Activated CD4-positive, alpha-beta T cell treated with anti-CD3 and anti-CD28 coated beads for 36 hours (primary cell): ENCODE data around the gene NPAS3. TPM values are rescaled to one million over a fixed set of nuclear protein-coding genes. Genes with fewer than 3 reads are reported as not detected.

ENCODE experiments used
- ATAC-seq: fragments of 200-7000 bp; cut with Tn5 transposase; one replicate; pipeline ENCODE4 v1.10.0; 2021; ENCODE audit warnings: mild to moderate bottlenecking, moderate library complexity
- CTCF ChIA-PET: fragments of 350-600 bp; sonication (Branson Sonifier 250); formaldehyde crosslinking; loops from one replicate; lab custom pipeline; 2021; ENCODE audit warnings: antibody characterized with exemption; lab: Charles Lee
- POLR2A ChIA-PET: fragments of 350-600 bp; sonication (Branson Sonifier 250); formaldehyde crosslinking; loops from one replicate; lab custom pipeline; 2021; ENCODE audit warnings: antibody characterized with exemption, inconsistent platforms; lab: Charles Lee
- DNase-seq: peaks from one replicate; pipeline ENCODE4 v3.0.0-alpha.2; 2020
- H3K27ac Mint-ChIP-seq: one replicate; pipeline ENCODE4 v1.8.0; 2021; ENCODE audit warnings: mixed read lengths
- H3K27me3 Mint-ChIP-seq: one replicate; pipeline ENCODE4 v1.8.0; 2021; ENCODE audit warnings: mixed read lengths
- H3K36me3 Mint-ChIP-seq: one replicate; pipeline ENCODE4 v1.8.0; 2021; ENCODE audit warnings: low read depth, mixed read lengths
- H3K4me1 Mint-ChIP-seq: one replicate; pipeline ENCODE4 v1.8.0; 2021; ENCODE audit warnings: mixed read lengths
- H3K4me3 Mint-ChIP-seq: one replicate; pipeline ENCODE4 v1.8.0; 2021; ENCODE audit warnings: mild to moderate bottlenecking, moderate library complexity, mixed read lengths
- H3K9me3 Mint-ChIP-seq: one replicate; pipeline ENCODE4 v1.8.0; 2021; ENCODE audit warnings: low read depth, mixed read lengths
- intact Hi-C, 2 experiments: fragments of 100-400 bp; cut with DNase I in 1 of 2; cut with micrococcal nuclease in 1 of 2; formaldehyde crosslinking; loops; one replicate each; pipeline versions ENCODE4 v1.14.2 to v1.15.1; 2022 to 2024; cut with DNase I, micrococcal nuclease
- total RNA-seq, 2 experiments: library from RNA; stranded (reverse); gene quantifications; one replicate each; pipeline ENCODE4 v1.2.3, GENCODE V29; 2021

Gene NPAS3
- total RNA-seq, 2 experiments from 2014 or later, result not detected

DNA sequence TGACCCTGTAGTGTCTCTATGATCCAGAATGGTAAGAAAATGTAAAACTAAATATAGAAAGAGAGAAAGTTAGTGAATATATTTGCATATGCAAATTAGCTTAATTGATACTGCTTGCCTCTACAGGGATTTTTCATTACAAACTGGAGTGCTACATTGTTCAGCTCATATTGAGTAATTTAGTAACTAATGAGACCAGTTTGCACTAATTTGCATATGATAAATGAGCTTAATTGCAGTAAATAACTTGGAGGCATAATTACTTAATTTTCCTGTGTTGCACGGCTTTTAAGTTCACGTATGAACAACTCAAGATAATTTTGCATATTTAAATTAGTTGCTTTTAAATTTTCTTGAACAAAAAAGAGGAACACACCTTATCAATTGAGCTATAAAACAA is 436.5 kb downstream of the NPAS3 start:
- Mint-ChIP-seq H3K4me1 (no peaks in the 10 kb centered on the region), H3K27ac (no peak overlapping the region), H3K36me3 (no peaks in the 10 kb centered on the region), H3K9me3 (no peaks in the 10 kb centered on the region), H3K4me3 (no peak overlapping the region), H3K27me3 (no peaks in the 10 kb centered on the region)
- intact Hi-C loops, result no loop called here
- CTCF ChIA-PET, result no interaction called here
- POLR2A ChIA-PET, result no interaction called here
- no peak for ATAC-seq
- no peak for DNase-seq

DNA sequence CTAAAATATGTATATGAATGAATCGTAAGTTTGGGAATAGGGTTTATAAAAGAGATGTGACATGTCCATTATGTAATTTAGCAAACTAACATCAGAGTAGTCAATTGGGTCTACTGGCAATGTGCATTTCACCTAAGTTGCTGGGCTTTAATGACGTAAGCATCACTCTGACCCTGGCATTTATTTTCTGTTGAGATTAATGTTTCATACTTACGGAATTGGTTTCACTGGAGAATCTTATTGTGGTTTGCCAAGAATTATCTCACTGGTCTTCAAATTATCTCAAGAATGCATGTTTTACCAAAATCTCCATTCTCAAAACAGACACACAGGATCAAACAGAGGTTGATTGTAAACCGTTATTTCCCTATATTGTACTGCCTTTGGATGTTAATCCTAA is 437.1 kb downstream of the NPAS3 start:
- Mint-ChIP-seq H3K9me3 (no peaks in the 10 kb centered on the region), H3K36me3 (no peaks in the 10 kb centered on the region), H3K4me1 (no peaks in the 10 kb centered on the region), H3K27me3 (no peaks in the 10 kb centered on the region), H3K27ac (no peak overlapping the region), H3K4me3 (no peak overlapping the region)
- ChIA-PET POLR2A (no interaction called here), CTCF (no interaction called here)
- intact Hi-C loops, result no loop called here
- DNase-seq (no peak), ATAC-seq (no peak)

DNA sequence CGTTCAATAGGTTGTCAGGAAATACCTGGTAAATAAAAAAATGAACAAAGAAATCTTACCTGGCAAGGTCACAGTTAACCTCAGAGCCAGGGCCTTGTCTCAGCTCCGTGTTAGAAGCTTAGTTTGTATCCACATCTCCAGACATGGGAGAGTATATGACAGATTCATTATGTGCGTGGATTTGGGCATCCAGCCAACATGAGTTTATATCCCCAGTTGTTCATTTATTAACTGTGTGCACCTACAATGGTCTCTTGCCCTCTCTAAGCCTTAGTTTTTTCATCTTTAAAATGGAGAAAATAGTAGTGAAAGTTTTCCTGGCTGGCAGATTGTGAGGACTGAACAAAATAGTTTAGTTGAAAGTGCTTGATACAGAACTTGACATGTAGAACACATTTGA is 437.8 kb downstream of the NPAS3 start:
- Mint-ChIP-seq H3K4me3 (no peak overlapping the region), H3K9me3 (no peaks in the 10 kb centered on the region), H3K4me1 (no peaks in the 10 kb centered on the region), H3K27ac (no peak overlapping the region), H3K36me3 (no peaks in the 10 kb centered on the region), H3K27me3 (no peaks in the 10 kb centered on the region)
- intact Hi-C loops, result no loop called here
- ATAC-seq (no peak), DNase-seq (no peak)
- ChIA-PET POLR2A (no interaction called here), CTCF (no interaction called here)

DNA sequence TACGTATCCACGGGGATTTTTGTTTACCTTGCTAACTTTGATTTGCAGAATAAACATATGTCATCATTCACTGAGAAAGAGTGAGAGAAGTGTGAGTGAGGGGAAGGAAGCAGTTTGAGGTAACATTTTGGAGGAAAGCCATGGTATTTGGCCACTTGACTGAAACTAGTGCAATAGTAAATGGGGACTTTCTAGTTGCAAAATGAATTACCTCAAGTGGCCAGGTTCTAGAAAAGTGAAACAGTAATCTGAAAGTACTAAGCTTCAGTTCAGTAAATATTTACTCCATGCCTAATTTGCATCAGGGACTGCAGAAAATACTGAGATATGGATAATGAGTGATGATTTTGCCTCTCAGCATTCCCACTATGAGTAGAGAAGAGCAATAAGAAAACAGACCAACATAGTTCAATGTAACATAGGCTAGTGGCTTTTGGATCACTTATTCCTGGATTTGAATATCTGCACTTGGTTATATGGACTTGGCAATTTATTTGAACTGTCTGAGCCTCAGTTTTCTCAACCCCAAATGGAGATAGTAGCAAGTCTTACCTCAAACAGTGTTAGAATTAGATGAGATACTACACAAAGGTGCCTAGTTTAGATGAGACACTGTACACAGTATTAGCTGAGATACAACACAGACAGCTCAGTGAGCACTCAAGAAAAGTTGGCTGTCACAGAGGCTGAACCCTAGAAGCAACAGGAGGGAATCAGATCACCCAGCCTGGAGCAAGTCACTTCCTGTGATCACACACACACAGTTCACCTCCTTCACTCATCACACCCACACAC is 439.1 kb downstream of the NPAS3 start:
- ChIA-PET CTCF (no interaction called here), POLR2A (interaction anchor here (0.6 kb wide), 1 partner anchor 341 kb away, joined by 3 read pairs; no protein-coding TSS in a partner anchor)
- Mint-ChIP-seq H3K4me1 (no peaks in the 10 kb centered on the region), H3K36me3 (no peaks in the 10 kb centered on the region), H3K27me3 (no peaks in the 10 kb centered on the region), H3K9me3 (no peaks in the 10 kb centered on the region), H3K4me3 (no peak overlapping the region), H3K27ac (no peak overlapping the region)
- DNase-seq (no peak), ATAC-seq (no peak)
- intact Hi-C loops, result no loop called here

GRCh38 chr14:33381717-33382116 is 443.0 kb downstream of the NPAS3 start:
- Mint-ChIP-seq H3K9me3 (no peaks in the 10 kb centered on the region), H3K4me3 (no peak overlapping the region), H3K27ac (no peak overlapping the region), H3K27me3 (no peaks in the 10 kb centered on the region), H3K36me3 (no peaks in the 10 kb centered on the region), H3K4me1 (no peaks in the 10 kb centered on the region)
- intact Hi-C loops, result no loop called here
- POLR2A ChIA-PET, result no interaction called here
- CTCF ChIA-PET, result interaction anchor here (0.6 kb wide), 1 partner anchor 109 kb away, joined by 5 read pairs; no protein-coding TSS in a partner anchor
- DNase-seq (no peak), ATAC-seq (no peak)

DNA sequence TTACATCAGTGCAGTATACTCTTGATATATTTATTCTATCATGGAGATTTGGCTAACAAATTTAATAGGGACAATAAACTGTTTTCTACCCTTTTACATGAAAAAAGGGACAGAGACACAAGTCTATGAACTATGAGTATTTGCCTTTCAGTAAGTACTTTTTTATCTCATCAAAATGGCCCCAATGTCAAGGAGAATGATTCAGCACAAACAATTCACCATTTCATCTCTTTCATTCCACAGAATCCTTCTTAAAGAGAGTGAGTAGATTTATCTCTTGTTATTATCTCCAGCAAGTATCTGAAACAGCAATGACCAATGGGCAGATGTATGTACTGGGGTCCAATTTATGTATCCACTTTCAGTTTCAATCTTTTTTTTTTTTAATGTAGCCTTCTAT is 447.5 kb downstream of the NPAS3 start:
- H3K9me3 Mint-ChIP-seq, result no peaks in the 10 kb centered on the region
- intact Hi-C loops, result no loop called here
- H3K27ac Mint-ChIP-seq, result no peak overlapping the region
- H3K36me3 Mint-ChIP-seq, result no peaks in the 10 kb centered on the region
- H3K4me3 Mint-ChIP-seq, result no peak overlapping the region
- POLR2A ChIA-PET, result no interaction called here
- ATAC-seq (no peak), DNase-seq (no peak)
- CTCF ChIA-PET, result no interaction called here
- H3K27me3 Mint-ChIP-seq, result no peaks in the 10 kb centered on the region
- H3K4me1 Mint-ChIP-seq, result no peaks in the 10 kb centered on the region

DNA sequence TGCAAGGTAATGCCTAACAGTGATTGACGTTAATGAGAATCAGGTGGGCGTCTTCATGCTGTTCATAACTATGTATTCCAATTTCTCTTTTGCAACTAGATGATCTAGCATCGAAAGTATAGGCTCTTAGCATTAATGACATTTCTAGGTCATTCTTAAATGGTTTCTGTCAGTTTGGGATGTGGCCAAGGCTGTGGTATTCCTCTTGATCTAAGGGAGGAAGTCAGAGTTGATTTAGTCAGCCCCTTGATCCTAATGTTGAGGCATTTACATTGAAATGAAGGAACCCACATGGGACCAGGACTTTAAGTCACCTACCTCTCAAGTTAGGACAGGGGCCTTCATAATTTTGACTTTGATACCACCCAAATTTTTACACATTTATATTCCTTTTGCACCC is 448.1 kb downstream of the NPAS3 start:
- ATAC-seq (no peak), DNase-seq (no peak)
- ChIA-PET CTCF (interaction anchor here (0.5 to 0.6 kb wide), 3 partner anchors 19 to 189 kb away, joined by 3 read pairs; no protein-coding TSS in a partner anchor), POLR2A (no interaction called here)
- no peaks in the 10 kb centered on the region for H3K9me3 Mint-ChIP-seq
- no peak overlapping the region for H3K27ac Mint-ChIP-seq
- H3K4me1 Mint-ChIP-seq, result no peaks in the 10 kb centered on the region
- no peak overlapping the region for H3K4me3 Mint-ChIP-seq
- intact Hi-C loops, result no loop called here
- no peaks in the 10 kb centered on the region for H3K27me3 Mint-ChIP-seq
- no peaks in the 10 kb centered on the region for H3K36me3 Mint-ChIP-seq

DNA sequence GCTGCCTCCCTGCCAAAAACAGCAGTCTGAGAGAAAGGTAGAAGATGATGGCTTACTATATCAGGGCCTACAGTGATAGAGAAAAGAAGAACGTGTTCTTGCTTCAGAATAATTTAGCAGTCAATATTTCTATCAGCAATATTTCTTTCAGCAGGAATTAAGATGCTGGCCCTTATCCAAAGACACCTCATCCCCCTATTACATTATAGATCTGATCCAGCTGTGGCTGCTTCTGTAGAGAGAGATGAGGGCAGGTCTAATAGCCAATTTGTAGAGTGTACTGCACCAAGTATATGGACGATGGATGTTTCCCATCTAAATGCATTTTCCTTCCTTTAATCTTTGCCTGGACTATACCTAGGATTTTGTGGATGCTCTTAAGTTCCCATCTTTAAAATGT is 451.7 kb downstream of the NPAS3 start:
- no peaks in the 10 kb centered on the region for H3K9me3 Mint-ChIP-seq
- no peaks in the 10 kb centered on the region for H3K36me3 Mint-ChIP-seq
- H3K27me3 Mint-ChIP-seq, result no peaks in the 10 kb centered on the region
- POLR2A ChIA-PET, result no interaction called here
- no peak for DNase-seq
- H3K4me3 Mint-ChIP-seq, result no peak overlapping the region
- CTCF ChIA-PET, result no interaction called here
- no peaks in the 10 kb centered on the region for H3K4me1 Mint-ChIP-seq
- intact Hi-C loops, result no loop called here
- no peak overlapping the region for H3K27ac Mint-ChIP-seq
- no peak for ATAC-seq

GRCh38 chr14:33393231-33393894 is 454.7 kb downstream of the NPAS3 start:
- Mint-ChIP-seq H3K4me1 (no peaks in the 10 kb centered on the region), H3K4me3 (no peak overlapping the region), H3K27ac (no peak overlapping the region), H3K9me3 (no peaks in the 10 kb centered on the region), H3K27me3 (peaks cover 2% of the 10 kb centered on the region), H3K36me3 (no peaks in the 10 kb centered on the region)
- ChIA-PET POLR2A (no interaction called here), CTCF (interaction anchor here (2.0 kb wide), 1 partner anchor 12 kb away, joined by 5 read pairs; no protein-coding TSS in a partner anchor)
- intact Hi-C loops, result no loop called here
- ATAC-seq (no peak), DNase-seq (no peak)

GRCh38 chr14:33393895-33394368 is 455.3 kb downstream of the NPAS3 start:
- no peaks in the 10 kb centered on the region for H3K4me1 Mint-ChIP-seq
- intact Hi-C loops, result no loop called here
- ChIA-PET POLR2A (no interaction called here), CTCF (interaction anchor here (2.0 kb wide), 1 partner anchor 11 kb away, joined by 5 read pairs; no protein-coding TSS in a partner anchor)
- H3K36me3 Mint-ChIP-seq, result no peaks in the 10 kb centered on the region
- ATAC-seq (no peak), DNase-seq (no peak)
- no peak overlapping the region for H3K27ac Mint-ChIP-seq
- no peak overlapping the region for H3K4me3 Mint-ChIP-seq
- peaks cover 2% of the 10 kb centered on the region for H3K27me3 Mint-ChIP-seq
- H3K9me3 Mint-ChIP-seq, result no peaks in the 10 kb centered on the region

GRCh38 chr14:33401311-33401710 is 462.6 kb downstream of the NPAS3 start:
- Mint-ChIP-seq H3K4me1 (no peaks in the 10 kb centered on the region), H3K4me3 (no peak overlapping the region), H3K27ac (no peak overlapping the region), H3K9me3 (peaks cover 4% of the 10 kb centered on the region), H3K36me3 (no peaks in the 10 kb centered on the region), H3K27me3 (peaks cover 4% of the 10 kb centered on the region)
- intact Hi-C loops, result no loop called here
- ATAC-seq, result no peak
- CTCF ChIA-PET, result no interaction called here
- POLR2A ChIA-PET, result no interaction called here
- DNase-seq, result no peak

- ChIA-PET CTCF (no interaction called here), POLR2A (no interaction called here)
- DNase-seq (no peak), ATAC-seq (no peak)
- peaks cover 4% of the 10 kb centered on the region for H3K27me3 Mint-ChIP-seq
- intact Hi-C loops, result no loop called here
- no peaks in the 10 kb centered on the region for H3K36me3 Mint-ChIP-seq
- no peak overlapping the region for H3K27ac Mint-ChIP-seq
- no peaks in the 10 kb centered on the region for H3K4me1 Mint-ChIP-seq
- no peak overlapping the region for H3K4me3 Mint-ChIP-seq
- peaks cover 4% of the 10 kb centered on the region for H3K9me3 Mint-ChIP-seq
Measured at GRCh38 chr14:33402604-33403003, 463.9 kb downstream of the NPAS3 start.
